ENCODE results near the gene SLC4A9.

SLC4A9 gene

DNA sequence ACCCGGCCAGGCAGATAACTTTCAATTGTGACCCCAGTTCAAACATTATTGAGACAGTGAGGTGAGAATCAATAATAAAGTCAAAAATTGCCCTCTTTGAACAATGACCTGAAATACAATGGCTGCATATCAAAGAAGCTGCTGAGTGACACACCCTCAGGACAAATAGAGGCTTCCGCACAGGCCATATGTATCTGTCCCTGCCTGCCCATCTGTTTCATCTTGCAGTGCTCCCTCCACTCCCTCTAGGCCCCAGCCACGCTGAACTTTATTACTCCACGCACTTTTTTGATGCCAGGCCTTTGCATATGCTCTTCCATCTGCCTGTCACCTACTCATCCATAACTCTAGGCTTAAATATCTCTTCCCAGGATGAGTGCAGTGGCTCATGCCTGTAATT, 41.2 kb upstream of the SLC4A9 start:
- no peak for DNase-seq (ENCODE audit: low read depth)
- H3K4me3 ChIP-seq (ENCODE audit: low read length) = no peak overlapping the region
- TF ChIP-seq, protein P1, sequence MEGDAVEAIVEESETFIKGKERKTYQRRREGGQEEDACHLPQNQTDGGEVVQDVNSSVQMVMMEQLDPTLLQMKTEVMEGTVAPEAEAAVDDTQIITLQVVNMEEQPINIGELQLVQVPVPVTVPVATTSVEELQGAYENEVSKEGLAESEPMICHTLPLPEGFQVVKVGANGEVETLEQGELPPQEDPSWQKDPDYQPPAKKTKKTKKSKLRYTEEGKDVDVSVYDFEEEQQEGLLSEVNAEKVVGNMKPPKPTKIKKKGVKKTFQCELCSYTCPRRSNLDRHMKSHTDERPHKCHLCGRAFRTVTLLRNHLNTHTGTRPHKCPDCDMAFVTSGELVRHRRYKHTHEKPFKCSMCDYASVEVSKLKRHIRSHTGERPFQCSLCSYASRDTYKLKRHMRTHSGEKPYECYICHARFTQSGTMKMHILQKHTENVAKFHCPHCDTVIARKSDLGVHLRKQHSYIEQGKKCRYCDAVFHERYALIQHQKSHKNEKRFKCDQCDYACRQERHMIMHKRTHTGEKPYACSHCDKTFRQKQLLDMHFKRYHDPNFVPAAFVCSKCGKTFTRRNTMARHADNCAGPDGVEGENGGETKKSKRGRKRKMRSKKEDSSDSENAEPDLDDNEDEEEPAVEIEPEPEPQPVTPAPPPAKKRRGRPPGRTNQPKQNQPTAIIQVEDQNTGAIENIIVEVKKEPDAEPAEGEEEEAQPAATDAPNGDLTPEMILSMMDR (conservative IDR thresholded peaks at IDR 0.05; ENCODE audit: low read depth, low read length) = no peak

DNA sequence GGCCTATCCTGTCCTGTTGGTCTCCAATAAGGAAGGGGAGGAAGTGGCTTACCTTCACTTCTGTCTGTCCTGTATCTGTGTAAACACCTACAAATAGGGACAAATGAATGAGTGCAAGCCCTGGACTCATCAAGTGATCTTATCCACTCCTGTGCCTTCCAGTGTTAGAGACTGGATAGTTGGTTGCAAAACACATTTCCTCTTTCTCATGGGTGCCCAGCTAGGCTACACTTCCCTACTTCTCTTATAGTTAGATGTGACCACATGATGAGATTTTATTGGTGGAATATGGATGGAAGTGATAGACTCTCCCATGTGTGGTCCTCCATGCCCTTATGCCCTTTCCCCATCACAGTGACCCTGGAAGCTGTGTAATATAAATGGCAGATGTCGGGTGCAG, 40.2 kb upstream of the SLC4A9 start:
- DNase-seq (ENCODE audit: low read depth) = no peak
- TF ChIP-seq, protein P1 (conservative IDR thresholded peaks at IDR 0.05; ENCODE audit: low read depth, low read length) = no peak
- no peak overlapping the region for H3K4me3 ChIP-seq (ENCODE audit: low read length)

DNA sequence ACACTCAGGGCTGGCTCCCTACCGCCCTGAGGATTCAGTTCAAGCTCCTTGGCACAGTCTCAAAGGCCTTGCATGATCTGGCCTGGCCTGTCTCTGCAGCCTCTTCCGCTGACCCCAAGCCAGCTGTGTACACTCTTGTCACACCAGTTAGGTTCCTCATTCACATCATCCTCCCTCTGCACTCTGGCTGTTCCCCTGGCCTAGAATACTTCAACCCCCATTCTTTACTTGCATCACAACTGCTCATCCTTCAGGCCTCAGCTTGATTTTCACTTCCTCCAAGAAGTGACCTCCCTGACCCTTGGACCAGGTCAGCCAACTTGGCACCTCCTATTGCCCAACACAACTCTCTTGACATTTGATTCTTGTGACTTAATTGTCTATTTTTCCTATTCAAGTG, 38.2 kb upstream of the SLC4A9 start:
- no peak for DNase-seq (ENCODE audit: low read depth)
- H3K4me3 ChIP-seq (ENCODE audit: low read length) = no peak overlapping the region
- TF ChIP-seq, protein P1 (conservative IDR thresholded peaks at IDR 0.05; ENCODE audit: low read depth, low read length) = no peak

DNA sequence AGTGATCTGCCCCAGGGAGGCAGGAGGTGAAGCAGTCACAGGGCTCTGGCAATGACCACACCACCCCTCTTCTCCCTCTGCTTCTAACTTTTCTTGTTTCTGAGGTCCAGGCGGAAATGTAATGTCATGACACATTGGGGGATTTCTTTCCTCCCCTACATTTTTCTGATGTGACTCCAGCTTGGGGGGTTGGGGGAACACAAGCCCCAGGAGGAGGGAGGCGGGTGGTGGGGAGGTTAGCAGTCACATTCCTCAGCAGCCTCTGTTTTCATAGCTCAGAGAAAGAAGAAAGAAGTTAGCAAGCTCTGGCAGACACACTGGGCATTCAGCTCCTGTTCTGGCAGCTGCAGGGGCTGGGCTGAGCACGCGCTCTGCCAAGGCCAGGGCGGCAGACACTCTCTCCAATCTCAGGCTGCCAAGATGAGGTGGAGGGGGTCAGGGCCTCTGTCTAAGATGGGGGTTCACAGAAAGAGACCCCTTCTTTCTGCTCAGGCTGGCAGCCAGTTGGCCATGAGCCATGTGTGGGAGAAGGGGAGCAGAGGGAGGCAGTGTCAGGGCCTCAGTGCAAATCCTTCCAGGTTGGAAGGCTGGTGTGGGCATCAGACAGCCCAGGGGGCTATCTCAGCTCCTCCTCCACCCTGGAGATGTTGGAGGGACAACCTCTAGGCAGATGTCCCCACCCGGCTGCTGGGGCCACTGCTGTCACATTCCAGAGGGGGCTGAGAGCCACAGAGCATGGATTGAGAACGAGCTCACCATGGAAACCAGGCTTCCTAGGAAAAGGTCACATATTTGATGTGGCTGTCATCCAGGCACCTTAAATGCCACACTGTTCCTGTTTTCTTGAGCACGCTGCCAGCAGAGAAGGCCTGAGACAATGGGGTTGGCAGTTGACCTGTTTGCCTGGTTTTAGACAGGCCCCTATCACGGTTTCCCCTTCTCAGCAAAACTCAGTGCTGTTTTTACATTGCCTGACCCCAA, 37.0 kb upstream of the SLC4A9 start:
- H3K4me3 ChIP-seq (ENCODE audit: low read length) = peak overlapping the region; percentile 1
- TF ChIP-seq, protein P1 (conservative IDR thresholded peaks at IDR 0.05; ENCODE audit: low read depth, low read length) = no peak
- DNase-seq (ENCODE audit: low read depth) = peak; percentile 88

DNA sequence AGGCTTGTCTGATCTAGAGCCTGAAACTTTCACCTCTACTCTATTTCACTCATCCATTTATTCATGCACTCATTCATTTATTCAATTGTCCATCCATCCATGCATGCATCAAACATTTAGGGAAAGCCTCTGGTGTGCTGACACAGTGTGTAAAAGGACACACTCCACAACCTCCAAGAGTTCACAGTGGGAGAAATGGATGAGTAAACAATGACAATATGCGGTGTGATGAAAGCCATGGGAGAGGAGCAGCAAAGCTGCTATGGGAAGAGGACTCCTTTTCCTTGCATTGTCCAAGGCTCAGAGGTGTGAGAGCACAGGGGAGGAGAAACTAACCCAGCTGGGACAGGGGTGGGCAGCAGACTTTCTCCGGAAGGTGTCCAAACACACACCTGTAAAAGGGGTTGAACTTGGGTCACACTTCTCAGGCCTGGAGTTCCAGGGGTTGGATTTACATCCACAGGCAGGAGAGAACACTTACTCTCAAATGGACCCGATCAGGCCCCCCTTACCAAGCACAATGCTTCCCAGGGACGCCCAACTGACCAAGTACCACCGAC, 35.9 kb upstream of the SLC4A9 start:
- TF ChIP-seq, protein P1 (conservative IDR thresholded peaks at IDR 0.05; ENCODE audit: low read depth, low read length) = no peak
- no peak for DNase-seq (ENCODE audit: low read depth)
- H3K4me3 ChIP-seq (ENCODE audit: low read length) = no peak overlapping the region

DNA sequence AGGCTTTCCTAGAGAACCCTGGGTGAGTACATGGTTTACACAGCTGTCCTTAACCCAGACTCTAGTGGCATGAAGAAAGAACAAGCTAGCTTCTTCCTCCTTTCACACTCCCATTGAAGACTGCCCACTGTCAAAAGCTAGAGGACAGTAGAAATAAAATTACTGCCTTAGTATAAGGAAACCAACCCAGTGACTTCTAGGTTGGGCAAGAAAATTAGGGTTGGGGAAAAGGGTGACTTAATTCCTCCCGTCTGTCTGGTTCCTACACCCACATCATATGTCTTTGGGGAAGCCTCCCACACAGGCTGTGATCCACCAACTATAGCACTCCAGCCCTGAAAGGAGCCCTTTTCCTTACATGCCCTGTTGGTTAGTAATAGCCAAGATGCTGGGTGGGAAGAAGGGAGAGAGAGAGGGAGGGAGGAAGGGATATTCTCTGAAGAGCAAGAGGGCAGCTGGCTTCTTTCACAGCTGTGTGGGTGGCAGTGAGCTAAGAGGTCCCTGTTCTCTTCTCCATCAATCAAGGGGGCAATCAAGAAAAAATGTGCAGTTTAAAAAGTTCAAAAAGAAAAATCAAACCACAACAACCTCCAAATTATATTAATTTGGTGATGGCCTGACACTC, 35.3 kb upstream of the SLC4A9 start:
- H3K4me3 ChIP-seq (ENCODE audit: low read length) = no peak overlapping the region
- no peak for DNase-seq (ENCODE audit: low read depth)
- TF ChIP-seq, protein P1 (conservative IDR thresholded peaks at IDR 0.05; ENCODE audit: low read depth, low read length) = no peak
